Activated naive CD4-positive, alpha-beta T cell (primary cell): ENCODE measurements around the gene KIFAP3.
"Not testable (repeated sequence)": the region's sequence is repeated elsewhere in the genome, so short reads cannot be mapped to it uniquely, and the experiment has no call there.

Experiments used
- DNase-seq, 4 experiments: peaks; one replicate each; lab custom pipeline; 2025; lab: John Stamatoyannopoulos, UW

KIFAP3 gene

GRCh38 chr1:170074250-170075157 is at the start of gene KIFAP3:
Gene KIFAP3 (minus strand): TSS chr1:170074695. CDS start chr1:170074467, 228 bp downstream.
- DNase-seq = peak; percentile 82 to 88 (median 84)

GRCh38 chr1:170122366-170122765 is 47.9 kb upstream of the KIFAP3 start:
- no peak for DNase-seq

DNA sequence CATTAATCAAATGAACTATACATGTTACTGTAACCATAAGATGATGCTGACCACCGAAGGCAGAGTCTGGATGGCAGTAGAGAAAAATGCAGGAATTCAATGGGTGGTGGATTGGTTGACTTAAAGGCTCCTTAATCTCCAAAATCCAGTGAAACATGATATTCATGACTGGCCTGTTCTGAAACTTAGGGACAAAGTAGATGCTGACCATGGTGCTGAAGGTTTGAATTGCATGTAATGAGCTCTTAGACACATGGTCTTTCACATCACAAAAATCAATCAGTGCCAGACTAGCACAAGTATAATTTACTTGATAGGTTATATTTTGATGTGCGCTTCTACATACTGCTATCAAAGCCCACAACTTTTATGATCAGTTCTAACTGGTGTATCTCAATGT is 40.4 kb upstream of the KIFAP3 start:
- DNase-seq = no peak

DNA sequence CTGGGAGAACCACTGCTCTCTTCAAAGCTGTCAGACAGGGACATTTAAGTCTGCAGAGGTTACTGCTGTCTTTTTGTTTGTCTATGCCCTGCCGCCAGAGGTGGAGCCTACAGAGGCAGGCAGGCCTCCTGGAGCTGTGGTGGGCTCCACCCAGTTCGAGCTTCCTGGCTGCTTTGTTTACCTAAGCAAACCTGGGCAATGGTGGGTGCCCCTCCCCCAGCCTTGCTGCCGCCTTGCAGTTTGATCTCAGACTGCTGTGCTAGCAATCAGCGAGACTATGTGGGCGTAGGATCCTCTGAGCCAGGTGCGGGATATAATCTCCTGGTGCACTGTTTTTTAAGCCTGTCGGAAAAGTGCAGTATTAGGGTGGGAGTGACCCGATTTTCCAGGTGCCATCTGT is 38.6 kb upstream of the KIFAP3 start:
- DNase-seq = not testable (repeated sequence)

DNA sequence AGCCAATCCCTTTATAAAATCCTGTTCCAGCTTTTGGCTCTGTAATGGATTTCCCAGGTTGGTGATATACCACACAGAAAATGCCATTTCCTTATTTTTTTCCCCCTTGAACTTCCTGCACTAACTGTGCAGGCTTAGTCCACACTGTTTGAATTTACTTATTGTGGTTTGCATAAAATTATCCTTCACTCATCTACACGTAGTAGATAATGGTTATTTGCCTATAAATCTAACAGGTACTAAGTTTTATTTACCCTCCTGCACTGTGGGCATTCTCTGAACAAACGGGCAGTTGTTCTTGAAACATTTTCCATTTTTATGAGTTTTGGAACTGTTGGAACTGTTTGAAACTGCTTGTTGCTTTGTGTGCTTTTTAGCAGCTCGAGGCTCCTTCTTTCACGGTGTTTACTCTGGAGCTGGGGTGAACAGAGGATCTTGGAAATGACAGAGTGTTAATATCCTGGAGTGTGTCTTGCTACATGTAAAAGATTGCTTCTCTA is 23.0 kb upstream of the KIFAP3 start:
- no peak for DNase-seq

DNA sequence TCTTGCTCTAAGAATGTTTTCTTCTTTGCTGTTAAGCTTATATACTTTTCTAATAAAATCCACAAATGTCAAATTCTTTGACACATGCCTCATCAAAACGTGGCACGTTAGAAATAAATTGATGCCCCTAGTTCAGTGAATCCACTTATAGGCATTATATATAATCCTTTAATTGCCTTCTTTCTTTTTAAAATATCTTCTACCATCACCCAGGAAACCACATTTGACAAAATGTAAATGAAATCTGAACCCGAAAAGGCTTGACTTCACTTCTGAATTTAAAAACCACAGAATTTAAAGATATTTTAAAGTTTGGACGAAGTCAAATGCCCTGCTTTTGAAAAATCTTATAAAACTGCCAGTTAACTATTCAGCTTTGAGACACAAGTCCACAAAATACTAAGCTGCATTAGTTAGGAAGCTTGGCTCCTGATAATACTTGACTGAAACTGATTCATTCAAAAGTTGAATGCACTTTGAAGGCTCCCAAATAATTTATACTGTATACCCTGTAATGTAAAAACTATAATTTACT is 22.4 kb upstream of the KIFAP3 start:
- no peak for DNase-seq

DNA sequence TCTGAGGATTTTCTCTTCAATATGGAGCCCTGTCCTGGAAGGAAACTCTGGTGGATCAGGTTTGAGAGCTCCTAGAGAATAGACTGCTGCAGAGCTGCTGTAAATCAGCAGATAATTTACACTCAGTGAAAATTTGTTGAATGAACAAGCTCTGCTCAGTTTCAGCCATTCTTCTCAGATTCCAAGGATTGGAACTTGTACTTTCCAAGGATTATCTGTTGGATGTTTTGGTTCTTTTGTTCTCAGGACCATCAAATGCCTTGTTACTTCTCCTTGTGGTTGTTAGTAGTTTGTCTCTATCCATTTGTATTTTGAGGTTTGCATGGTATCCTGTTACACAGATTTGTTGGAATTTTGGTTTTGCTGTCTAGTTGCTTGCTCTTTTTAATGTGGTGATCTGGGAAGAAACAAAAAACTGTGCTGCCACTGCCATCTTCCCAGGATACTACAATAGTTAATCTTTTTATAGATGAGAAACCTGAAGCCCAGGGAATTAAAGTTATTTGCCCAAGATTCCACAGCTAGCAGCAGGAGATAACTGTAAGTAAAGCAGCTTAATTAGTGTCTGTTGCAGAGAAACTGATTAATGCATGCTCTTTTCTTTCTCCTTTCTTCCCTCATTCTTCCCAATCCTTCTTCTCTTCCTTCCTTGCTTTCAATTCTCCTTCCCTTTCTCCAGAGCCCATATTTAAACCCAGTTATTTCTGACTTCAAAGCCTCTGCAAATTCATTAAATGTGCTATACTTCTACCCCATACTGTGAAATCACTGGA is 21.7 kb upstream of the KIFAP3 start:
- DNase-seq = no peak

DNA sequence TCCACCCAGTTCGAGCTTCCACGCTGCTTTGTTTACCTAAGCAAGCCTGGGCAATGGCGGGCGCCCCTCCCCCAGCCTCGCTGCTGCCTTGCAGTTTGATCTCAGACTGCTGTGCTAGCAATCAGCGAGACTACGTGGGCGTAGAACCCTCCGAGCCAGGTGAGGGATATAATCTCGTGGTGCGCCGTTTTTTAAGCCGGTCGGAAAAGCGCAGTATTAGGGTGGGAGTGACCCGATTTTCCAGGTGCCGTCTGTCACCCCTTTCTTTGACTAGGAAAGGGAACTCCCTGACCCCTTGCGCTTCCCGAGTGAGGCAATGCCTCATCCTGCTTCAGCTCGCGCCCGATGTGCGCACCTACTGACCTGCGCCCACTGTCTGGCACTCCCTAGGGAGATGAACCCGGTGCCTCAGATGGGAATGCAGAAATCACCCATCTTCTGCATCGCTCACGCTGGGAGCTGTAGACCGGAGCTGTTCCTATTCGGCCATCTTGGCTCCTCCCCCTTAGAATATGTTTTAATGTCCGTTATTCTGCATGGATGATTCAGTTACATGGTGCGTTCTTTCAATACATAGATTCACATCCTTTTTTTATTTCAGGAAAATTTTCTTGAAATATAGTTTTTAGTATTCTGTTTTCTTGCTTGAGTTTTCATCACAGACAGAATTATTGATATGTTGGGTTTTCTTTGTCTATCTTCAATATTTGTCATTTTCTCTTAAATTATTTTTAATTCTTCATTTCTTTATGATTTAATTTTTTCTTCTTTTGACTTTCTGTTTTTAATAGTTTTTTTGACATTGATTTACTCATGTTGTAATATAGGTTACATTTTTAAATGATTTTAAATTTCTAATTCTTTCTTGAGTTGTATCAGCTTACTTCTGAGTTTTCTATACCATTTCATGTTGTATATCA is 20.5 kb upstream of the KIFAP3 start:
- not testable (repeated sequence) for DNase-seq

DNA sequence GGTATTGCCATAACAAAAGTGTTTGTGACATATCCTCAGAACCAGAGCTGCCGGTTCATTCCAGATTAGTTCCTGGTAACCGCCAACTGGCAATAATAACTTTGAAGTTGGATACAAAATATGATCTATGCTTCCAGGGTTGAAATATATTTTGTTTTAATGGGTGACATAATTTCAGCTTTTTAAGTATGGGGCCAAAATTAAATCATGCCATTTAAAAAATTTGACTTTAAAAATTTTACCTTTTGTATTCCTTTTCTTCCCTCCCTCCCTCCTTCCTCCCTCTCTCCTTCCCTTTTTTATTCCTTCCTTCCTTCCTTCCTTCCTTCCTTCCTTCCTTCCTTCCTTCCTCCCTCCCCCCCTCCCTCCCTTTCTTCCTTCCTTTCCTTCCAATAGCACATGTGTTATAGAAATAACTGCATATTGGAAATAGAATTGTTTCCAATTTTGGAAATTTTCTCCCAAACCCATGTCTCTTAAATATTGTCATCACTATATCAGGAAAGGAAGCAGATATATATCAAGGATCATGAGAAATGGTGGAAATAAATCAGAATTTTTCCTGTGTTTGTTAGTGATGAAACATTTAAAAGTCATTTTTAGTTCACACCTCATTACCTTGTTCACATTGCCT is 12.0 kb upstream of the KIFAP3 start:
- DNase-seq = no peak

DNA sequence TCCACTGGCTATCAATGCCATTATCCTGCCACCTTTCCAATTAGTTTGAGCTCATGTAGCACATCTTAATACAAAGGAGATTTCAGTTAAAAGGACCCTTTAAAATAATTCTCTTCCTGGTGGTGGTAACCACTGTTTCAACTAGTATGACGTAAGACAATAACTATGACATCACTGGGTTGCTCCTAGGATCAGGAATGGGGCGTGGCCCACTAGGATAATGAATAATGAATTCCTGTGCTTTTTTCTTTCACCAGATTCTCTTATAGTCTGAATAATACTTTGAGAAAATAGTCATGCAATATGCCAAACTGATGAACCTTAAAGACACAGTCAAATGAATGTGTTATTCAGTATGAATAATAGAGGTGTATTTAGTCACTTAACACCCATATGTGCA is 10.6 kb upstream of the KIFAP3 start:
- DNase-seq = no peak

- DNase-seq = no peak
These were observed 4.2 kb upstream of the KIFAP3 start for GRCh38 chr1:170078610-170079189.

DNA sequence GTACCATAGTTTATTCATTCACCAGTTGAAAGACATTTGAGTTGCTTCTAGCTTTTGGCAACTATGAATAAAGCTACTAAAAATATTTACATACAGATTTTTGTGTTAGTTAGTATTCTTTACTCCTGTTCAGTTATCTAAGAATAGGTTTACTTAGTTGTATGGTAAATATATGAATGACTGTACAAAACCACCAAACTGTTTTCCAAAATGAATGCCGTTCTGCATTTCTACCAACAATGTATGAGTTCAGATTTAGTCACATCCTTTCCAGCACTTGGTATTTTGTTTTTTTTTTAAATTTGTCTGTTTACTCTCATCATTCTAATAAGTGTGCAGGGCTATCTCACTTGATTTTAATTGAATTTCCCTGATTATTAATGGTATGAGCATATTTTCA is 3.4 kb upstream of the KIFAP3 start:
- no peak for DNase-seq

- not testable (repeated sequence) for DNase-seq
These were observed 2.5 kb upstream of the KIFAP3 start for GRCh38 chr1:170076952-170077351.

DNA sequence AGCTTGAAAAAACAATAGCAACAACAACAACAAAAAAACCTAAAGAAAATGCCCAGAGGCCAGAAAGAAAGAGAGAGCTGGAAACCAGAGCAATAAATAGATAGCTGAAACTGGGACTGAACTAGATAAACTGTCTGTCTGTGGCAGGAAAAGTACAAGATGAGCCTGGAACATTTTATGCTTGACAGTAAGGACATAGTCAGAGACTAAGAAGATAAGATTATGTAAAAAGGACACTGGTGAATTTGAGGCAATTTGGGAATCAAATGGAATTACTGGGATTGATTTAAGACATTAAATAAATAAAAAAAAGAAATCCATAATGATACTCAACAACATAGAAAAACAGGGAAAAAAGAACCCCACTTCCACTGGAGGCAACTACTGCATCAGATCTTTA is 1.7 kb upstream of the KIFAP3 start:
- no peak for DNase-seq

- no peak for DNase-seq
These were observed 691 bp upstream of the KIFAP3 start for GRCh38 chr1:170075186-170075585.

- no peak for DNase-seq
These were observed 624 bp downstream of the KIFAP3 start for GRCh38 chr1:170073893-170074249.

- DNase-seq = no peak
These were observed 3.1 kb downstream of the KIFAP3 start for GRCh38 chr1:170071378-170071777.

GRCh38 chr1:170068923-170069322 is 5.6 kb downstream of the KIFAP3 start:
- DNase-seq = no peak

DNA sequence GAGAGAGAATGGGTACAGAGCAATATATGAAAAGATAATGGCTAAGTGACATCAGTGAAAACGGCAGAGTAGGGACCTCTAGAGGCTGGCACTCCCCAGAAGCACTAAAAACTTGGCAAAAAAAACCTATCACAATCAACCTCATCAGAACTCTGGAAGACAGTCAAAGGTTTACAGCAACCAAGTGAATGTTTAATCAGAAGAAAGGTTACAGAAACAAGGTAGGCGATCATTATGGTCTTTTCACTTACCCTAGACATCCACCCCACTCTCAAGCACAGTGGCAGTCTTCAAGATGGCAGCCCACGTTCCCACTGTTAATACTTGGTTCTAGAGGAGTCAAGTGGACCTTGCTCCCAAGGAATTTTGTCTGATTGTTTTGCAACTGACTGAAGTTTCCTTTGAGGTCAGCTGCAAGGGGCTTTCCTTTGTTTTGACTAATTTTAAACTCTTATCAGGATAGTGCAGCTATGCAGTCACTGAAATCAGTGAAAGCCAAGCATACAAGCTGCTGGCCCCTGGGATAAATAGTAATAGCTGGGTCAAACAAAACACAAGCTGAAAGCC is 7.2 kb downstream of the KIFAP3 start:
- no peak for DNase-seq

GRCh38 chr1:170064821-170065220 is 9.7 kb downstream of the KIFAP3 start:
- DNase-seq = no peak
